ENCODE results near the gene SPATA9. TPM values are rescaled to one million over a fixed set of nuclear protein-coding genes. Genes with fewer than 3 reads are reported as not detected.

Gene SPATA9
- total and polyA plus RNA-seq, 2 of the 13 experiments (the other 11 are each of a cell fraction or from before 2014, with no cell fraction given) = not detected

DNA sequence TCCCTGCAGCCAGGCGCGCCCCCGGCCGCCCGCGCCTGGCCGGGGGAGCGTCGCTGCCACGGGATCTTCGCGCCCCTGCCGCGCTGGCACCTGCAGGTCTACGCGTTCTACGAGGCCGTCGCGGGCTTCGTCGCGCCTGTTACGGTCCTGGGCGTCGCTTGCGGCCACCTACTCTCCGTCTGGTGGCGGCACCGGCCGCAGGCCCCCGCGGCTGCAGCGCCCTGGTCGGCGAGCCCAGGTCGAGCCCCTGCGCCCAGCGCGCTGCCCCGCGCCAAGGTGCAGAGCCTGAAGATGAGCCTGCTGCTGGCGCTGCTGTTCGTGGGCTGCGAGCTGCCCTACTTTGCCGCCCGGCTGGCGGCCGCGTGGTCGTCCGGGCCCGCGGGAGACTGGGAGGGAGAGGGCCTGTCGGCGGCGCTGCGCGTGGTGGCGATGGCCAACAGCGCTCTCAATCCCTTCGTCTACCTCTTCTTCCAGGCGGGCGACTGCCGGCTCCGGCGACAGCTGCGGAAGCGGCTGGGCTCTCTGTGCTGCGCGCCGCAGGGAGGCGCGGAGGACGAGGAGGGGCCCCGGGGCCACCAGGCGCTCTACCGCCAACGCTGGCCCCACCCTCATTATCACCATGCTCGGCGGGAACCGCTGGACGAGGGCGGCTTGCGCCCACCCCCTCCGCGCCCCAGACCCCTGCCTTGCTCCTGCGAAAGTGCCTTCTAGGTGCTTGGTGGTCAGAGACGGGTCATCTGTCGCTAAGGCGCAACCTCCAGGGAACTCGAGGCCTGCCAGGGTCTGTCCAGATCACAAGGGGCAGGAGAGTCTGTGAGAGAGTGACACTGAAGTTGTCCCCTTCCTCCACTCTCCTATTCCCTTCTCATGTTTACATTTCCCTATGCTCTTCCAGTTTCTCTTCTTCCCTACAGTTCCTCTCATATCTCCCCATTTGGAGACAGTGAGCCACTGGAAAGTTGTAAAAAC is 61.6 kb downstream of the SPATA9 start (continued):
- 0 out of 2 replicates have a peak, but pooled peaks have one; percentile 27 for TF ChIP-seq TGIF2 (CRISPR knock-in tag; IDR thresholded peaks at IDR 0.05)
- TF ChIP-seq CBFB (CRISPR knock-in tag; IDR thresholded peaks at IDR 0.05) = no peak
- no peak for TF ChIP-seq TCF12 (IDR thresholded peaks at IDR 0.05)
- no peak; the same call in 1 of the 2 replicates for TF ChIP-seq TCF12 (CRISPR knock-in tag; IDR thresholded peaks at IDR 0.05)
- no peak for TF ChIP-seq SRSF1 (optimal IDR thresholded peaks at IDR 0.05; ENCODE audit: low read depth, low read length)
- TF ChIP-seq ZBTB8A (CRISPR knock-in tag; IDR thresholded peaks at IDR 0.05; ENCODE audit: borderline replicate concordance, low read depth) = no peak
- no peak for TF ChIP-seq MIER3 (CRISPR knock-in tag; IDR thresholded peaks at IDR 0.05; ENCODE audit: borderline replicate concordance)
- TF ChIP-seq ZNF468 (CRISPR knock-in tag; IDR thresholded peaks at IDR 0.05) = 0 out of 2 replicates have a peak, but pooled peaks have one; percentile 58
- no peak for TF ChIP-seq NAIF1 (CRISPR knock-in tag; IDR thresholded peaks at IDR 0.05; ENCODE audit: borderline replicate concordance)
- TF ChIP-seq GFI1 (CRISPR knock-in tag; IDR thresholded peaks at IDR 0.05; ENCODE audit: borderline replicate concordance) = peak; percentile 29; the same call in 1 of the 2 replicates
- TF ChIP-seq, protein P1, sequence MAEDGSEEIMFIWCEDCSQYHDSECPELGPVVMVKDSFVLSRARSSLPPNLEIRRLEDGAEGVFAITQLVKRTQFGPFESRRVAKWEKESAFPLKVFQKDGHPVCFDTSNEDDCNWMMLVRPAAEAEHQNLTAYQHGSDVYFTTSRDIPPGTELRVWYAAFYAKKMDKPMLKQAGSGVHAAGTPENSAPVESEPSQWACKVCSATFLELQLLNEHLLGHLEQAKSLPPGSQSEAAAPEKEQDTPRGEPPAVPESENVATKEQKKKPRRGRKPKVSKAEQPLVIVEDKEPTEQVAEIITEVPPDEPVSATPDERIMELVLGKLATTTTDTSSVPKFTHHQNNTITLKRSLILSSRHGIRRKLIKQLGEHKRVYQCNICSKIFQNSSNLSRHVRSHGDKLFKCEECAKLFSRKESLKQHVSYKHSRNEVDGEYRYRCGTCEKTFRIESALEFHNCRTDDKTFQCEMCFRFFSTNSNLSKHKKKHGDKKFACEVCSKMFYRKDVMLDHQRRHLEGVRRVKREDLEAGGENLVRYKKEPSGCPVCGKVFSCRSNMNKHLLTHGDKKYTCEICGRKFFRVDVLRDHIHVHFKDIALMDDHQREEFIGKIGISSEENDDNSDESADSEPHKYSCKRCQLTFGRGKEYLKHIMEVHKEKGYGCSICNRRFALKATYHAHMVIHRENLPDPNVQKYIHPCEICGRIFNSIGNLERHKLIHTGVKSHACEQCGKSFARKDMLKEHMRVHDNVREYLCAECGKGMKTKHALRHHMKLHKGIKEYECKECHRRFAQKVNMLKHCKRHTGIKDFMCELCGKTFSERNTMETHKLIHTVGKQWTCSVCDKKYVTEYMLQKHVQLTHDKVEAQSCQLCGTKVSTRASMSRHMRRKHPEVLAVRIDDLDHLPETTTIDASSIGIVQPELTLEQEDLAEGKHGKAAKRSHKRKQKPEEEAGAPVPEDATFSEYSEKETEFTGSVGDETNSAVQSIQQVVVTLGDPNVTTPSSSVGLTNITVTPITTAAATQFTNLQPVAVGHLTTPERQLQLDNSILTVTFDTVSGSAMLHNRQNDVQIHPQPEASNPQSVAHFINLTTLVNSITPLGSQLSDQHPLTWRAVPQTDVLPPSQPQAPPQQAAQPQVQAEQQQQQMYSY (CRISPR knock-in tag; IDR thresholded peaks at IDR 0.05) = no peak
- TF ChIP-seq ZNF674 (CRISPR knock-in tag; IDR thresholded peaks at IDR 0.05; ENCODE audit: low read depth) = no peak
- TF ChIP-seq PBX2 (CRISPR knock-in tag; IDR thresholded peaks at IDR 0.05) = no peak
- TF ChIP-seq AFF4 (CRISPR knock-in tag; IDR thresholded peaks at IDR 0.05) = no peak
- TF ChIP-seq, protein P2, sequence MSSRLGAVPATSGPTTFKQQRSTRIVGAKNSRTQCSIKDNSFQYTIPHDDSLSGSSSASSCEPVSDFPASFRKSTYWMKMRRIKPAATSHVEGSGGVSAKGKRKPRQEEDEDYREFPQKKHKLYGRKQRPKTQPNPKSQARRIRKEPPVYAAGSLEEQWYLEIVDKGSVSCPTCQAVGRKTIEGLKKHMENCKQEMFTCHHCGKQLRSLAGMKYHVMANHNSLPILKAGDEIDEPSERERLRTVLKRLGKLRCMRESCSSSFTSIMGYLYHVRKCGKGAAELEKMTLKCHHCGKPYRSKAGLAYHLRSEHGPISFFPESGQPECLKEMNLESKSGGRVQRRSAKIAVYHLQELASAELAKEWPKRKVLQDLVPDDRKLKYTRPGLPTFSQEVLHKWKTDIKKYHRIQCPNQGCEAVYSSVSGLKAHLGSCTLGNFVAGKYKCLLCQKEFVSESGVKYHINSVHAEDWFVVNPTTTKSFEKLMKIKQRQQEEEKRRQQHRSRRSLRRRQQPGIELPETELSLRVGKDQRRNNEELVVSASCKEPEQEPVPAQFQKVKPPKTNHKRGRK (CRISPR knock-in tag; IDR thresholded peaks at IDR 0.05) = no peak
- 0 out of 2 replicates have a peak, but pooled peaks have one; percentile 10 for TF ChIP-seq KLF12 (CRISPR knock-in tag; IDR thresholded peaks at IDR 0.05; ENCODE audit: borderline replicate concordance)
- no peak for TF ChIP-seq SPEN (CRISPR knock-in tag; IDR thresholded peaks at IDR 0.05; ENCODE audit: low read depth)
